Small intestine (tissue), 7 donors: ENCODE measurements around the gene AKR1B15. TPM values are rescaled to one million over a fixed set of nuclear protein-coding genes. Genes with fewer than 3 reads are reported as not detected.
A peak's percentile ranks its signal among the peaks of the same experiment; 100 is the strongest.

ENCODE experiments used
- DNase-seq, 2 donors: peaks; one replicate each; pipeline versions ENCODE4 v3.0.0 to v3.0.0-alpha.2; 2013
- FAIRE-seq: peaks from 2 replicates; lab custom pipeline; 2012; peaks lifted over from hg19 to GRCh38; lab: Jason Lieb, UNC
- H3K27ac ChIP-seq, 3 donors: one replicate each; pipeline ENCODE4 v1.5.1; 2013; ENCODE audit warnings: low read length in 2 of 3, mild to moderate bottlenecking in 2 of 3, control low read depth in 1 of 3, inconsistent platforms in 1 of 3, low read depth in 1 of 3, moderate library complexity in 1 of 3
- H3K27me3 ChIP-seq, 3 donors: one replicate each; pipeline ENCODE4 v1.6.1; 2013; ENCODE audit warnings: low read length in 3 of 3, inconsistent platforms in 1 of 3; ENCODE audit not compliant: control insufficient read depth in 3 of 3, insufficient read depth in 3 of 3
- H3K36me3 ChIP-seq, 3 donors: one replicate each; pipeline ENCODE4 v1.6.1; 2013; ENCODE audit warnings: low read length in 3 of 3, inconsistent platforms in 1 of 3, low read depth in 1 of 3, mild to moderate bottlenecking in 1 of 3, moderate library complexity in 1 of 3; ENCODE audit not compliant: control insufficient read depth in 3 of 3, insufficient read depth in 2 of 3
- H3K4me1 ChIP-seq, 3 donors: one replicate each; pipeline ENCODE4 v1.6.1; 2013; ENCODE audit warnings: low read length in 2 of 3, inconsistent platforms in 1 of 3, low read depth in 1 of 3, mild to moderate bottlenecking in 1 of 3, moderate library complexity in 1 of 3; ENCODE audit not compliant: control insufficient read depth in 3 of 3, insufficient read depth in 2 of 3
- H3K4me3 ChIP-seq, 3 donors: one replicate each; pipeline ENCODE4 v1.5.1; 2013; ENCODE audit warnings: low read length in 3 of 3, control low read depth in 1 of 3, inconsistent platforms in 1 of 3, low read depth in 1 of 3, mild to moderate bottlenecking in 1 of 3, moderate library complexity in 1 of 3
- H3K9me3 ChIP-seq, 2 donors: one replicate each; pipeline ENCODE4 v1.6.1; 2013; ENCODE audit warnings: low read depth in 1 of 2, low read length in 1 of 2; ENCODE audit not compliant: control insufficient read depth in 2 of 2, insufficient read depth in 1 of 2
- WGBS, 3 donors: extraction: QIAGEN DNeasy Blood & Tissue Kit; methylation state at CpG; one replicate each; pipeline ENCODE4 v1.1.7; 2013; 5-methylcytosine and 5-hydroxymethylcytosine counted together
- polyA plus RNA-seq, 4 donors: library from polyadenylated mRNA; stranded (reverse) in 3 of 4; unstranded in 1 of 4; fragments of 200-250 nt in 3 of 4; fragments of 120-200 nt in 1 of 4; gene quantifications; one replicate each; pipeline versions ENCODE4 v1.2.1 to v1.2.3, GENCODE V29; 2013
- donor health status: healthy with polysubstance abuse.
- donor health status: control.
- donor health status: control.
- donor health status: Bipolar disorder and iron deficiency.
- donor health status: healthy.

Gene AKR1B15
- polyA plus RNA-seq, 4 donors, result 0.49 TPM; not detected in 3

DNA sequence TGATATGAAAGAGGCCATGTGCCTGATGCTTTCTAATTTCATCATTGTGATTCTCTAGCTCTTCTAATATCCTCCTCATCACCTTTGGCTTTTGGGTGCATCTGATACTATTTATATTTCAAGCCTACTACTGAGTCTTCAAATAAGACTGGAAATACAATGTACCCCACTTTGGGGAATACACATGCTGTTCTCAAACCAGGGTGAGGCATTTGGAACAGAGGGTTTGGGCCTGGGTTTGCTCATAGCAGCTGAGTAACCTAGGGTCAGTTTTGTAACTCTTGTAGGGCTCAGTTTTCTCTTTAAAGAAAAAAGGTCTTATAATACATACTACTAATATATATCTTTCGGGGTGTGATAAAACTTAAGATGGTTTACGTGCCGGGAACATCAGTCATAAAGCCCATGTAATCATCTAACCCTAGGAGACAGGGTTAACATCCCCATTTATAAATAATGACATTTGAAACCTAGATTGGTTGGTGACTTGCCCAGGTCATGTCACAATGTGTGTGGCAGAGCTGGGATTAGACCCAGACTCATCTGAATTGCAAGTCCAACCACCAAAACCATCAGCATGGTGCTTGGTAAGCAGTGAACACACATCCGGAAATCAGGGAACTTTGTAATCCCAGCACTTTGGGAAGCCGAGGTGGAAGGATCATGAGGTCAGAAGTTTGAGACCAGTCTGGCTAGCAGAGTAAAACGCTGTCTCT lies 23.0 kb downstream of the AKR1B15 start:
- H3K9me3 ChIP-seq, result peaks cover 0 to 19% of the 10 kb centered on the region in 2 donors
- FAIRE-seq, result no peak
- no peak for DNase-seq
- no peak overlapping the region for H3K4me3 ChIP-seq
- H3K4me1 ChIP-seq, result no peaks in the 10 kb centered on the region
- no peaks in the 10 kb centered on the region for H3K36me3 ChIP-seq
- H3K27ac ChIP-seq, result peak overlapping the region in 1 of 3 donors; percentile 70
- peaks cover 0 to 2% (median 0%) of the 10 kb centered on the region in 3 donors for H3K27me3 ChIP-seq
- WGBS, 3 donors, result 89 to 93% (median 91%) methylated on average over 6 of the region's 6 CpGs

- H3K27me3 ChIP-seq, result no peaks in the 10 kb centered on the region
- DNase-seq (no peak), FAIRE-seq (no peak)
- H3K4me1 ChIP-seq, result no peaks in the 10 kb centered on the region
- H3K36me3 ChIP-seq, result no peaks in the 10 kb centered on the region
- no peak overlapping the region for H3K27ac ChIP-seq
- H3K4me3 ChIP-seq, result no peak overlapping the region
- H3K9me3 ChIP-seq, result peaks cover 0 to 15% of the 10 kb centered on the region in 2 donors
- WGBS, 3 donors, result 73 to 91% (median 74%) methylated on average over 2 of the region's 2 CpGs
Observed at GRCh38 chr7:134574322-134574721, 25.4 kb downstream of the AKR1B15 start.

DNA sequence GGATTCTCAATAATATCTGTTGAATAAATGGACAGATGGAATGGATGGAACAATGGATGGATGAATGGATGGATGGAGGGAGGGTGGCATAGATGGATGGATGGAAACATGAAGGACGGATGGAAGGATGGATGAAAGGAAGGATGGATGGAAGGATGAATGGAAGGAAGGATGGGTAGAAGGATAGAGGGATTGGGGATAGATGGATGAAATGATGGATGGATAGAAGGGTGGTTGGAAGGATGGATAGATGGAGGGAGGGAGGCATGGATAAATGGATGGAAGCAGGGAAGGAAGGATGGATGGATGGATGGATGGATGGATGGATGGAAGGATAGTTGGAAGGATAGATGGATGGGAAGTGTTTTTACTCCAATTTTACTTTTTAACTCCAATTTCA lies 35.4 kb downstream of the AKR1B15 start:
- H3K27me3 ChIP-seq, result no peaks in the 10 kb centered on the region
- H3K27ac ChIP-seq, result no peak overlapping the region
- H3K4me3 ChIP-seq, result no peak overlapping the region
- WGBS, 3 donors, result 67 to 78% (median 78%) methylated on average over 1 of the region's 1 CpG
- no peaks in the 10 kb centered on the region for H3K9me3 ChIP-seq
- no peaks in the 10 kb centered on the region for H3K36me3 ChIP-seq
- peaks cover 0 to 3% (median 0%) of the 10 kb centered on the region in 3 donors for H3K4me1 ChIP-seq
- FAIRE-seq, result no peak
- DNase-seq, result no peak

GRCh38 chr7:134585897-134586296 lies 37.0 kb downstream of the AKR1B15 start:
- FAIRE-seq (no peak), DNase-seq (no peak)
- no peaks in the 10 kb centered on the region for H3K9me3 ChIP-seq
- no peaks in the 10 kb centered on the region for H3K36me3 ChIP-seq
- H3K27me3 ChIP-seq, result no peaks in the 10 kb centered on the region
- H3K27ac ChIP-seq, result no peak overlapping the region
- no peaks in the 10 kb centered on the region for H3K4me1 ChIP-seq
- no peak overlapping the region for H3K4me3 ChIP-seq
- 88 to 89% (median 88%) methylated on average over 7 of the region's 7 CpGs for WGBS, 3 donors

DNA sequence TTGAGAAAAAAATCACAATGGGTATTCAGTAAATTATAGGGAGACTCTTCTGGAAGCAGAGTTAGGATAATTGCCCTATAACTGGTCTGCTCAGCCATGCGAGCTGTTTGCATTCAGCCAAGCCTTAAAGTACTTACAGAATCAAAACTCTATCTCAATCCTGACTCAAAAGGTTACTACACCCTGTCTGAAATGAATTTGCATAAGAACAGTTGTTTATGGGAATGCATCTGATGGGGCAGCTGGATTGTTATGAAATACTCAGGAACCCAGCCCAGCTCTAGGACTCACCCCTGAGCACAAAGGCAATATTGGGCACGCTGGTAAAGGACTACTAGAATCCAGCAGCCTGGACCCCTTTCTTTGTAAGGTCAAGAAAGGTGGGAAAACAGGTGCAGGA lies 38.8 kb downstream of the AKR1B15 start:
- WGBS, 3 donors, result 66 to 86% (median 77%) methylated on average over 2 of the region's 2 CpGs
- no peak overlapping the region for H3K27ac ChIP-seq
- no peak overlapping the region for H3K4me3 ChIP-seq
- no peaks in the 10 kb centered on the region for H3K4me1 ChIP-seq
- H3K27me3 ChIP-seq, result no peaks in the 10 kb centered on the region
- FAIRE-seq (no peak), DNase-seq (no peak)
- peaks cover 0 to 3% of the 10 kb centered on the region in 2 donors for H3K9me3 ChIP-seq
- H3K36me3 ChIP-seq, result no peaks in the 10 kb centered on the region

DNA sequence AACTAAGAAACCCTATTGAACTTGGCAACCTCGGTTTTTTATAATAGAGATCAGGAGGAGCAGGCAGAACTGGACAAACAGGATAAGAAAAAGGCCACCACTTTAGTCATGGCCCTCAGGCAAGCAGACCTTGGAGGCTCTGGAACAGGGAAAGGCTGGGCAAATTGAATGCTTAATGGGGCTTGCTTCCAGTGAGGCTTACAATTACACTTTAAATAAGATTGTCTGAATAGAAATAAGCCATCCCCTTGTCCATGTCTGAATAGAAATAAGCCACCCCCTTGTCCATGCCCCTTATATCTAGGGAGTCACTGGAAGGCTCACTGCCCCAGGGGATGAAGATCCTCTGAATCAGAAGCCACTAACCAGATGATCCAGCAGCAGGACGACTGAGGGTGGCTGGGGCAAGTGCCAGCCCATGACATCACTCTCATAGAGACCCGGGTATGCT lies 40.6 kb downstream of the AKR1B15 start:
- Histone ChIP-seq H3K27ac (no peak overlapping the region), H3K4me1 (no peaks in the 10 kb centered on the region), H3K27me3 (no peaks in the 10 kb centered on the region), H3K4me3 (no peak overlapping the region), H3K36me3 (no peaks in the 10 kb centered on the region), H3K9me3 (peaks cover 0 to 3% of the 10 kb centered on the region in 2 donors)
- no peak for DNase-seq
- FAIRE-seq, result no peak
- WGBS, 3 donors, result 38 to 57% (median 43%) methylated on average over 2 to 3 of the region's 3 CpGs

DNA sequence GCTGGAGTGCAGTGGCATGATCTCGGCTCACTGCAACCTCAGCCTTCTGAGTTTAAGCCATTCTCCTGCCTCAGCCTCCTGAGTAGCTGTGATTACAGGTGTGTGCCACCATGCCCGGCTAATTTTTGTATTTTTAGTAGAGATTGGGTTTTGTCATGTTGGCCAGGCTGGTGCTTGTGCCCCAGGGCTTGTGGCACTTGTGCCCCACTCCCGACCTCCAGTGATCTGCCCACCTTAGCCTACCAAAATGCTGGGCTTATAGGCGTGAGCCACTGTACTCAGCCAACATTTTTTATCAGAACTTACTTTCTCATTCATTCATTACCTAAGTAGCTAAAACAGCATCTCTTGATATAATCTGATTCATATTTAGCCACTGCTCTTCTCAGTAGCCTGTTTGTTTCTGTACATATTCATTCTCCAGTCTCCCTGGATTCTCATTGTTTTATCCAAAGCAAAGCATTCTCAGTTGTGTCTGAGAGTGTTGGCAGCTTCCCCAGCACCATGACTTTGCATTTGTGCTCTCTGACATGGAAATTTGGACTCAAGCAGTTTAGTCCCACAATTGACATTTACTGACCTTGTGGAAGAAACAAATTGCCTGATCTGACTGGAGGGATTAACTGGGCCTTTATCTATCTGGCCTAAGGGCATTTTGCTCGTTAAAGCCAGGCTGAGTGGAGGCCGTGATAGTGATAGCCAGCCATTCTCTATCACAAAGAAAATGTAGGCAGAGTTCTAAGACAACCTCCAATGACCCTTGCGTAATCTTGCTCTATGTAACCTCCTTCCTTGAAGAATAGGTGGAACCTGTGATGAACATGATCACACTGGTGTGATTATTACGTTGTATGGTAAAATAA lies 44.9 kb downstream of the AKR1B15 start:
- H3K4me3 ChIP-seq, result no peak overlapping the region
- FAIRE-seq (no peak), DNase-seq (peak; percentile 38 to 66)
- peak overlapping the region in 2 of 3 donors; percentile 8 to 55 for H3K27ac ChIP-seq
- no peaks in the 10 kb centered on the region for H3K27me3 ChIP-seq
- peaks cover 0 to 3% of the 10 kb centered on the region in 2 donors for H3K9me3 ChIP-seq
- no peaks in the 10 kb centered on the region for H3K36me3 ChIP-seq
- H3K4me1 ChIP-seq, result no peaks in the 10 kb centered on the region
- WGBS, 3 donors, result 51 to 70% (median 60%) methylated on average over 8 of the region's 8 CpGs

- H3K36me3 ChIP-seq, result no peaks in the 10 kb centered on the region
Observed at GRCh38 chr7:134594877-134595276, 46.0 kb downstream of the AKR1B15 start.

More at GRCh38 chr7:134594877-134595276, 46.0 kb downstream of the AKR1B15 start:
- peaks cover 0 to 4% (median 3%) of the 10 kb centered on the region in 3 donors for H3K27me3 ChIP-seq
- no peak overlapping the region for H3K4me3 ChIP-seq
- no peak for FAIRE-seq
- H3K9me3 ChIP-seq, result peaks cover 0 to 8% of the 10 kb centered on the region in 2 donors
- H3K4me1 ChIP-seq, result no peaks in the 10 kb centered on the region
- no peak overlapping the region for H3K27ac ChIP-seq
- 29 to 70% (median 60%) methylated on average over 1 of the region's 1 CpG for WGBS, 3 donors
- no peak for DNase-seq
